NB4 (cell line): ENCODE results near the gene ADIRF.
"Not testable (repeated sequence)": the region's sequence is repeated elsewhere in the genome, so short reads cannot be mapped to it uniquely, and the experiment has no call there.

Source experiments
- CTCF ChIP-seq: IDR thresholded peaks from one replicate; pipeline ENCODE4 v1.5.1; 2012; ENCODE audit warnings: low read depth, low read length
- MYC ChIP-seq: IDR thresholded peaks from 2 replicates; pipeline ENCODE4 v1.6.1; 2011; ENCODE audit warnings: low read depth, low read length
- POLR2A ChIP-seq: IDR thresholded peaks from 2 replicates; pipeline ENCODE4 v1.6.1; 2011; ENCODE audit warnings: mild to moderate bottlenecking; ENCODE audit not compliant: insufficient read length; ENCODE audit errors: extremely low read depth
- TF ChIP-seq, protein P1 (sequence below): IDR thresholded peaks from 2 replicates; pipeline ENCODE4 v1.6.1; 2011; ENCODE audit warnings: low read depth, low read length

DNA sequence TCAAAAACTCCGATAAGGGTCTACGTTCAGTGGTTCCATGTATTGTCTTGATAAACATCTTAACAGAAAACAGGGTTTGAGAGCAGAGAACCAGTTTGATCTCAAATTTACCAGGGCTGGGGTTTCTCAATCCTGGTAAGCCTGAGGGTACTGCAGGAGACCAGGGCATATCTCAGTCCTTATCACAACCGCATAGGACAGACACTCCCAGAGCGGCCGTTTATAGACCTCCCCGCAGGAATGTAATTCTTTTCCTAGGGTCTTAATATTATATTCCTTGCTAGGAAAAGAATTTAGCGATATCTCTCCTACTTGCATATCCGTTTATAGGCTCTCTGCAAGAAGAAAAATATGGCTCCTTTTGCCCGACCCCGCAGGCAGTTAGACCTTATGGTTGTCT lies 15.6 kb upstream of the ADIRF start:
- TF ChIP-seq, protein P1, sequence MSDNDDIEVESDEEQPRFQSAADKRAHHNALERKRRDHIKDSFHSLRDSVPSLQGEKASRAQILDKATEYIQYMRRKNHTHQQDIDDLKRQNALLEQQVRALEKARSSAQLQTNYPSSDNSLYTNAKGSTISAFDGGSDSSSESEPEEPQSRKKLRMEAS = not testable (repeated sequence)
- TF ChIP-seq CTCF, POLR2A, MYC: not testable (repeated sequence)
